ENCODE measurements around the gene TBC1D32.
"Not testable (repeated sequence)": the region's sequence is repeated elsewhere in the genome, so short reads cannot be mapped to it uniquely, and the experiment has no call there.

The TBC1D32 gene

DNA sequence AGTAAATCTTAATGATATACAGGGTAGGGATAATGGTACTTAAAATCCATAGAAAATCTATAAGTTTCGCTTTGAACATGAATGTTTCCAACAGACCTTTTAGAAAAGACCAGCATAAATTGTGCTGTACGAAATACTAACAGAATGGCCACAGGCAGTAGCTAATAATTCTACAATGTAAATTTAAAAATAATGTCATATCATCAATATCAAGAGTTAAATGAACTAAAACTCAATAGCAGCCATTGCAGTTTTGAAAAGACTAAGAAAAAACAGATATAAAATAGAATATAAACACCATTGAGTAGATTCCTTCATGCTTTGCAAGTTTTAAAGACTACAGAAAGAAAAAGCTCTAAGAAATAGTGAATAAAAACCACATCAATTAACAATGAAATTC, 14.7 kb downstream of the TBC1D32 start:
- DNase-seq (ENCODE audit: low read depth in 2 of 2), result no peak

DNA sequence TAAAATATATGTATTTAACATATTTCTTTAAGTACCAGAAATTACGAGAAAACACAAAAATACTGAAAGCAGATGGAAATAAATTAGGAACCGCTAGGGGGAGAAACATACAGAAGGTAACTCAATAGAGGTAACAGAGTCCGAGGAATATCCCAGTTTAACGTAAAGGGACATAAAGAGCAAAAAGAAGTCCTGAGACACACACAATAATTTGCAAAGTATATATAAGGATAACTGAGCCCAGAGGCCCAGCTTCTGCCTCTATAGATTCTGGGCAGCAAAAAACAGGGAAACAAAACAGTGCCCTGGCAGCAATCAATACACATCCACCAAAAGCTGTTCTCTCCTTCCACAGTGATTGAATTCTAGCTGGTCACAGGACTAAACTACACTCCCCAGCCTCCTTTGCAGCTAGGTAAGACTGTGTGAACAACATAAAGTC, 15.1 kb downstream of the TBC1D32 start:
- DNase-seq (ENCODE audit: low read depth in 2 of 2), result no peak

DNA sequence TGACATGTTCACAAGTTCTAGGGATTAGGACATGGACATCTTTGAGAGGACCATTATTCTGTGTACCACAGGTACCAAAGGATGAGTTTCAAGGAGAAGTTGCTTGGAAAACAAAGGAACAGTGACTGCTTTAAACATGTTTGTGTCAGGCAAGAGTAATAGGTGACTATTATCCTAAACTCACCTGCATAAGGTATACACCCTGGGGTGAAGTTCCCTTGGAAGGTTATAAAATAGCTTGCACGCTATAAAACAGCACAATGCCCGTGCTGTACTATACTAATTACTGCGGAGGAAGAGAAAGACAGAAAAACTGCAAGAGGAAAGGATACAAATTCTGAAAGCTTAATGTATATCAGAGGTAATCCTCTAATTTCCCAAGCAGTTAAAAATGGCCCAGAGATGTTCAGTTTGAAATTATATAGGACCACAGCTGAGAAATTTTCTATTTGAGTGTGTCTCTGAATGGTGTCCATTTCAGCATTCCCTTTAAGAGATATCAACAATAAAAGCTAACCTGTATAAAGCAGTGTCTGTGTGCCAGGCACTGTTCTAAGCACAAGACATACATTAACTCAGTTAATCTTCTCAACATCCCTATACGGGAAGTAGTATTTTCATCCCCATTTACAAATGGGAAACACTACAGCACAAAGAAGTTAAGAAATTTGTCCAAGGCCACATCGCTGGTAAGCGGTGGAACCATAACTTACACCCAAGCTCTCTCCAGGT, 19.7 kb downstream of the TBC1D32 start:
- DNase-seq (ENCODE audit: low read depth in 2 of 2), result no peak

DNA sequence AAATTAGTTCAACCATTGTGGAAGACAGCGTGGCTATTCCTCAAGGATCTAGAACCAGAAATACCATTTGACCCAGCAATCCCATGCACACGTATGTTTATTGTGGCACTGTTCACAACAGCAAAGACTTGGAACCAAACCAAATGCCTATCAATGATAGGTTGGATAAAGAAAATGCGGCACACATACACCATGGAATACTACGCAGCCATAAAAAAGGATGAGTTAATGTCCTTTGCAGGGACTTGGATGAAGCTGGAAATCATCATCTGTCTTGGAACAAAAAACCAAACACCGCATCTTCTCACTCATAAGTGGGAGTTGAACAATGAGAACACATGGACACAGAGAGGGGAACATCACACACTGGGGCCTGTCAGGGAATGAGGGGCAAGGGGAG, 22.5 kb downstream of the TBC1D32 start:
- not testable (repeated sequence) for DNase-seq (ENCODE audit: low read depth in 2 of 2)

DNA sequence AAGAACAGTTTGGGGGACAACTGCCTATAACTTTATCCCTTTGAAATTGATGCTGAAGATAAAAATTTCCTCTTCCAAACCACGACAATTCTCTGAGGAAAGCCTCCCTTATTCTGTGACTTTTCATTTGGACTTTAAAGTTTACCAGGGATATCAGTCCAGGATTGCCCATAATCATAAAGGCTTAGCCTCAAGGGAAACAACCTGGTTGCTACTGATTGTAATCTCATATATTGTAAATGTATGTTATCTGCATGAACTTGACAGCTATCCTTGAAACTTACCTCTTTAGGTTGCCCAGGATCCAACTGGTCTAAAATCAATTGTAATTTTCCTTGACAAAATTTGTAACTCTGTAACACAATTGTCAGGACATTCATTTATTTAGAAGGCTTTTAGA, 23.8 kb downstream of the TBC1D32 start:
- DNase-seq (ENCODE audit: low read depth in 2 of 2), result no peak

DNA sequence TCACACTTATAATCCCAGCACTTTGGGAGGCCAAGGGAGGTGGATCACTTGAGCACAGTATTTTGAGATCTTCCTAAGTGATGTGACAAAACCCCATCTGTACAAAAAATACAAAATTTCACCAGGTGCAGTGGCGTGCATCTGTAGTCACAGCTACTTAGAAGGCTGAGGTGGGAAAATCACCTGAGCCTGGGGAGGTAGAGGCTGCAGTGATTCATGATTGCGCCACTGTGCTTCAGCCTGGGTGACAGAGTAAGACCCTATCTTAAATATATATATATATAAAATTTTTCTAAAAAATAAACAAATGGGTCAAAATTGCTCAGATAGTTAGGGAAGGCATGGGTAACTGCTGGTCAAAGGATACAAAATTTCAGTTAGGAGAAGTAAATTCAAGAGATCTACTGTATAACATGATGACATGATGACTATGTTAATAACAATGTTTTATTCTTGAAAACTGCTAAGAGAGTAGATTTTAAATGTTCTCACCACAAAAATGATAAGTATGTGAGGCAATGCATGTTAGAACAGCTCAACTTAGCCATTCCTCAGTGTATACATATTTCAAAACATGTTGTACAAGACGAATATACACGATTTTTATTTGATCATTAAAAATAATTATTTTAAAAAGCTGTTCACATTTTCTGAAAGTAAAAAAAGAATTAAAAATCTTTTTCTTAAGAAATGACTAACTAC, 24.4 kb downstream of the TBC1D32 start:
- no peak for DNase-seq (ENCODE audit: low read depth in 2 of 2)

DNA sequence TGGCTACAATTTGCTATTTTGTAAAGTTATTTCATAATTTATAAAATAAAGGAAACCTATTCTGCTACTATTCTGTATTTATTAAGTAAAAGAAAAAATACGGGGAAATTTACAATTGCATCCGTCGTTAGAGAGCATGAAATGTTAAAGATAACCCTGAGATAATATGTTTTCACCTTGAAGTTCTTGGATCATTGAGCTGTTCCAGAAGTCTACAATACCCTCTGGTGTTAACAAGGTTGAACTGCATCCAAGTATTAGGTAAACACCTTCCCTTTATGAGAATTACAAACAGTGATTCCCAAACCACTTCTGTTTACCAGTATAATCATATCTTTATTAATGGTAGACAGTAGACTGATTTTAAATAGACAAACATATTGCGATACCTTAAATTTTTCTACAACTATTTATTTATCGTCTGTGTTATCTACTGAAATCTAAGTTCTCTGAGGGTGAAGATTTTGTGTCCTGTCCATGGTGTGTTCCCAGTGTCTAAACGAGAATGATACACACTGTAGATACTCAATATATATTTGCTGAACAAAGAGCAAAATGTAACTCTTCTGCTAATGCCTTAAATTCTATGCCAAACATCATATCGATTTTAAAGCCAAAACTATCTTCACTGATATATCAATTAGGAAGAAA, 28.2 kb downstream of the TBC1D32 start:
- no peak for DNase-seq (ENCODE audit: low read depth in 2 of 2)

DNA sequence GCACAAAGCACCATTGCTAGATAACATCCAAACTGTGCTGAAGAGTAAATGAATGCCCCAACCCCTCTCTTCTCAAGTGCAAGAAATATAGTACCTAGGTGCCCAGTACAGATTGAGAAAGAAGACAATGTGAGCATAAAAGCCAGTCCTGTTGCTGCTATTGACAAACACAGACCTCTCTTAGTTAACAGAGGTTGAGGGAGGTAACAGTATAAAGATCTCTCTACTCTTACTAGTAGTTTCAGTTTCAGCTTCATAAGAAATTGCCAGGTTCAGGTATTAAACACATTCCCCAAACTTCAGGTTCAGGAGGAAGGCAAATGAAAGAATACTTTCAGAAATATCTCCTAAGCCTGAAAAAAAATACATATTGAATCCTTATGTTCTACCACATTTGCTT, 31.4 kb downstream of the TBC1D32 start:
- no peak for DNase-seq (ENCODE audit: low read depth in 2 of 2)

DNA sequence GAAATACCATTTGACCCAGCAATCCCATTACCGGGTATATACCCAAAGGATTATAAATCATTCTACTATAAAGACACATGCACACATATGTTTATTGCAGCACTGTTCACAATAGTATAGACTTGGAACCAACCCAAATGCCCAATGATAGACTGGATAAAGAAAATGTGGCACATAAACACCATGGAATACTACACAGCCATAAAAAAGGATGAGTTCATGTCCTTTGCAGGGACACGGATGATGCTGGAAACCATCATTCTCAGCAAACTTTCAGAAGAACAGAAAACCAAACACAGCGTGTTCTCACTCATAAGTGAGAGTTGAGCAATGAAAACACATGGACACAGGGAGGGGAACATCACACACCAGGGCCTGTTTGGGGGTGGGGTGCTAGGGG, 33.1 kb downstream of the TBC1D32 start:
- not testable (repeated sequence) for DNase-seq (ENCODE audit: low read depth in 2 of 2)

DNA sequence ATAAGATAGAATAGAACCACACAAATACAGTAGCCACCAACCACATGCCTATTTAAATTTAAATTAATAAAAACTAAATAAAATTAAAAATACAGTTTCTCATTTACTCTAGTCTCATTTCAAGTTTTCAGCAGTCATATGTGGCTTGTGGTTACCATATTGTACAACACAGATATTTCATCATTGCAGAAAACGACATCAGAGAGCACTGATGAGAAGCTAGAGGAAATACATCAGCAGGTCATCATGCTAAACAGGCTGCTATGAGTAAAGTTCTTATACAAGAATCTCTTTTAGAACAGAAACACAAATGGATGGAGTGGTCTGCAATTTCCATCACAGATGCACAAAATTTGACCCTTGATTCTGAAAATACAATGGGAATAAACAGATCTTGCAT, 36.6 kb downstream of the TBC1D32 start:
- no peak for DNase-seq (ENCODE audit: low read depth in 2 of 2)

DNA sequence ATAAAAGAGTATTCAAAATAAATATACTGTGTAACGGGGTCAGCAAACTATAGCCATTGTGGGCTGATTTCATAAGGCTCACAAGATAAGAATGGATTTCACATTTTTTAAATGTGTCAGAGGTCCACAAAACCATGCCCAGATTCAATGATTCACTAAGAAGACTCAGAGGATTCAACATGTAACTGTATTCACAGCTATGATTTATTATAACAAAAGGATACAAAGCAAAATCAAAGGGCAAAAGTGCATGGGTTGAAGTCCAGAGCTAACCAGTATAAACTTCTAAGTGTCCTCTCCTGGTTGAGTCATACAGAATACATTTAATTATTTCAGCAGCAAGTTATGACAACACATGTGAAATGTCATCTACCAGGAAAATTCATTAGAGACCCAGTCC, 49.2 kb downstream of the TBC1D32 start:
- no peak for DNase-seq (ENCODE audit: low read depth in 2 of 2)

DNA sequence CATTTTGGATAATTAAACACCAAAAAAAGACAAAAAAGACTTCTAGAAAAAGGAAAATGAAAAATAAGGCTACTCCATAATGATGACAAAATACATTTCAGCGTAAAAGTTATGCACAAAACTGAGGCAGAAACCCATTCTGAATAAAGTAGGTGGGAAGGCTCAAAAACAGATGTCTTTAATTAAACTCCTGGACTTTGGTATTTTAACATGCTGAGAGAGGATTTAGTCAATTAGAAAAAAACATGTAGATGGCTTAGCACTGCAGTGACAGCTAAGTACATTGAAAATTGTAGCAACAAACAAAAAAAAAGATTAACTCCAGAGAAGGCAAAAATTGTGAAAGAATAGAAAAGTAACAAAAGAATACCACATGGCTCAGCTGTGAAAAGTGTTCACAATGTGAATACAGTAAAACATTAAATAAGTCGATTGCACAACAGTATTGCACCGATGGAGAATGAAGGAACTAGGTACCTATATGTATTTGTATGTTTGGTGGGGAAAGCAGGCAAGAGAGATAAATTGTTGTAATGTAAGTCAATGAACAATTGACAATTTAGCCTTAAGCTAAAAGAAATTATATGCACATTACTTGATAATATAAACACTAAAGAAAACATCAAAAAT, 59.5 kb downstream of the TBC1D32 start:
- no peak for DNase-seq (ENCODE audit: low read depth in 2 of 2)

DNA sequence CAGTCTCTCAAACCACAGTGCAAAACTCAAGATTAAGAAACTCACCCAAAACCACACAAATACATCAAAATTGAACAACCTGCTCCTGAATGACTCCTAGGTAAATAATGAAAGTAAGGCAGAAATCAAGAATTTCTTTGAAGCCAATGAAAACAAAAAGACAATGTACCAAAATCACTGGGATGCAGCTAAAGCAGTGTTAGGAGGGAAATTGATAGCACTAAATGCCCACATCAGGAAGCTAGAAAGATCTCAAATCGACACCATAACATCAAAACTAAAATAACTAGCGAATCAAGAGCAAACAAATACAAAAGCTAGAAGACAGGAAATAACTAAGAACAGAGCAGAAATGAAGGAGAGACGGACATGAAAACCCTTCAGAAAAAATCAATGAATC, 70.5 kb downstream of the TBC1D32 start:
- DNase-seq (ENCODE audit: low read depth in 2 of 2), result no peak

DNA sequence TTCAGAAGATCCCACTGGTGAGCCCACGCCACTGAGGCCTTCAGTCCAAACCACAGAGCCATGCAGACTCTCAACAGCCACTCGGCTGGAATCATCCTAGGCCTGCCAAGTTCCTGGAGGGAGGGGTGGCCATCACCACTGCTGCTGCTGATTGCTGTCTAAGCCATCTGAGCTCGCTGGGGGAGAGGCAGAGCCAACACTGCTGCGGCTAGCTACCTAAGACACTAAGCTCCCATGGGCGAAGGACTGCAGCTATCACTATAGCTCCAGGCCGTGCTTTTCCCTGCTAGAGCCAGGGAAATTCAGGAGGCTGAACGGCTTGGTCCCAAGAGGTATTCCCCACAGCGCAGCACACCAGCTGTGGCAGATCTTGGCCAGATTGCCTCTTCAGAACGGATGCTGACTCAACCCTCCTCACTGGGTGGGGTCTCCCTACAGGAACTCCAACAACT, 73.6 kb downstream of the TBC1D32 start:
- no peak for DNase-seq (ENCODE audit: low read depth in 2 of 2)

DNA sequence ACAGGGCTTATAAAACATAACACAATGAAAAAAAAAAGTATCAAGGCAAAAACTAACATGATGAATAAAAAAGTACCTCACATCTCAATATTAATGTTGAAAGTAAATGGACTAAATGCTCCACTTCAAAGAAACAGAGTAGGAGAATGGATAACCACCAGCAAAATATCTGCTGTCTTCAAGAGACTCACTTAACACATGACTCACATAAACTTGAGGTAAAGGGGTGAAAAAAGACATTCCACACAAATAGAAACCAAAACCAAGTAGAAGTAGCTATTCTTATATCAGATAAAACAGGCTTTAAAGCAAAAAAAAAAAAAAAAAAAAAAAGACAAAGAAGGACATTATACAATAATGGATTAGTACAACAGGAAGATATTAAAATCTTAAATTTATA, 86.9 kb downstream of the TBC1D32 start:
- DNase-seq (ENCODE audit: low read depth in 2 of 2), result no peak

DNA sequence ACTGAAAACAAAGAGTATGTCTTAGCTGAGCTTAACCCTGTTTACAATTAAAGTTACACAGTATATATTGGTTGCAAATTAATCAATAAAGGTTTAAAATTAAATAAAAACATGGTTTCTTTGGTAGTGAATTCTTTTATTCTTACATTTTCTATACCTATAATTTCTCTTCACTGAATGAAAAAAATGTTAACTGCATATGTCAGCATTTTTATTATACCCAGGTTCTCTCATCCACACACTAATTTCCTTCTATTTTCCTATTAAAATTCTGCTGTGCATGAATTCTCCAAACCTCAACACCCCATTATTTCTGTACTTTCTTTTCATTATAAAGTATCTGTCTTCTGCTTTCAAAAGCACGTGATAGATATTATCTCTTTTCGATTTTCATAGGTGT, 91.9 kb downstream of the TBC1D32 start:
- no peak for DNase-seq (ENCODE audit: low read depth in 2 of 2)

DNA sequence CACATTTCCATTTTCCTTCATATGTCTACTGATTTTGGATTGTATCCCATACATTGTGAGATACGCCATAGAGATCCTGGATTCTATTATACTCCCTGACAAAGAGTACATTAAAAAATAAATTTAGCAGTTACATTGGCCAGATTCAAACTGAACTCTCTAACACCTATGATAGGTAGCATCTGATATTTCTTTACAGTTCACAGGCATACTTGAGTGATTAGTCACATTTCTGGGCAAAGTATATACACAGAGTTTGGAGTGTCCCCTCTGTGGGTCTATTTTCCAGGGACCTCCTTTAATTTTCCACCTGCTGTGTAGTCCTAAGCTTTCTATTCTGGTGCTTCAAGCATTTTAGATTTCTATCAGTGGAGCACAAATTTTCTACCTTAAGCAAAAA, 96.4 kb downstream of the TBC1D32 start:
- DNase-seq (ENCODE audit: low read depth in 2 of 2), result no peak

DNA sequence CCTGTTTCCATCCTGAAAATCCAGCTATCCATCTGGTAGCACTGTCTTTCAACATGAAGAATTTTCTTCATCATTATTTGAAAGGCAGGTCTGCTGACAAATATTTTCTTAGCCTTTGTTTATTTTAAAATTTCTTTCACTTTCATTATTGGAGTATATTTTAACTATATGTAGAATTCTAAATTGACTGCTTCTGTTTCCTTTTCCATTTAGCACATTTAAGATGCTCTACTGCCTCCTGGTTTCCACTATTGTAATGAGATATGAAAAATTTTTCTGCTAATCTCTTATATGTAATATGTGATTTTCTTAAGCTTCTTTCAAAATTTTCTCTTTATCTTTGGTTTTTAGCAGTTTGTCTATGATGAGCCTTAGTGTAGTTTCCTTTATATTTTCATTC, 97.3 kb downstream of the TBC1D32 start:
- DNase-seq (ENCODE audit: low read depth in 2 of 2), result no peak

DNA sequence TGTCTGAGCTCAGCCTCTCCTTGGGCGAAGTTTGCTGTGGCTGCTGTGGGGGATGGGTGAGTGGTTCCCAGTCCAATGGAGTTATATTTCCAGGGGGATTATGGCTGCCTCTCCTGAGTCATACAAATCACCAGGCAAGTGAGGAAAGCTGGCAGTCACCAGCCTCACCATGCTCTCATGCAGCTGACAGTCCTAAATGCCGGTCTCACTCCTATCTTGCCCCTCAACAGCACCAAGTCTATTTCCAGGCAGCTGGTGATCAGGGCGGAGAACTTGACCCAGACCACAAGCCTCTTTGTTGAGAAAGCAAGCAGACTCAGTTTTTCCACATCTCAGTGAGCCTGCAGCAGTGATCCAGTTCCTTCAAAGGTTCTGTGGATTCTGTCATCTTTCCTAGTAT, 98.9 kb downstream of the TBC1D32 start:
- no peak for DNase-seq (ENCODE audit: low read depth in 2 of 2)

DNA sequence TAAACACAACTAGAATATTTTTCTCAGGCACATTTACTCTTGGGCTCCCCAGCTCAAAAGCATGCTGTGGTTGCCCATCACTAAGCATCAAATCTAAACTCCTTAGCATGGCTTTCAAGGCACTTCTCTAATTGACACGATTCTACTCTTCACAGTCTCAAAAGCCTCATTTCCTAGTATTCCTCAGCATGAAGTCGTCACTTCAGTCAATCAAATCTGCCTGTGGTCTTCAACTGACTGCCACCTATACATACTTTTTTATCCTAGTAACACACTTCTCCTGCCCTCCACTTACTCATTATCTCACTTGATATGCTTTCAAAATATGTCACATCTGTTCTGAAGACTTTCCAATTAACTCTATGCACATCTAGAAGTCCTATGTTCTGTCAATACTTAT, 110.3 kb downstream of the TBC1D32 start:
- no peak for DNase-seq (ENCODE audit: low read depth in 2 of 2)

DNA sequence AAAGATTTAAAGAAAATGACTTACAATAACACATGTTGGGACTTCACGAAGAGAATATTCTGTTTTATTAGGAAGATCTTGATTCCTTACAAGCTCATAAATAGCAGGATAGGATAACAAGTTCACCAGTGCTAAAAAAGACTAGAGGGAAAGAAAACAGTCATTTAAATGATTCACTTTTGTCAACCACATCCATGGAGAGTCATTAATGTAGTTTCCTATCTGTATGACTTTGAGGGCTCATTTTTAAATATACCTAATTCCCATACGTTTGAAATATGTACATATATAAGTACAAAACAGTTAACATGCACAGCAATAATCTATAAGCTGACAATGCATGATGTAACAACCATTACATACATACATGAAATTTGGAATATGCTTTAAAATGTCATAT, 111.1 kb downstream of the TBC1D32 start:
- DNase-seq (ENCODE audit: low read depth in 2 of 2), result no peak

DNA sequence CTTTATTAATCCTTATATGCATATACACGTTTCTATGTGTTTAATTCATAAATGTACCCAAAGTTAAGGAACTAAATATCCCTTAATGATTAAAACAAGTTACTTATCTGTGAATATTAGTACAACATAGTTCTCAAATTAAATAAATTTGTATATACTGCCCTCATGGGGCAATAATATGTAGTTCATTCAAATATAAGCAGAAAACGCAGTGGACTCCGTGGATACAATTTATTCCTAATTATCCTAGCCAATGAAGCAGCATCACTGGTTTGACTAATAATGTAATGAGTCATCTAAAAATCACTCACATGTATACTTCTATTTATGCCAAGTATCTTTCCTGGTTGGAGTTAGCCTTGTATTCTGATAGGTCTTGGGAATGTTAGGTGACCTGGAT, 111.6 kb downstream of the TBC1D32 start:
- DNase-seq (ENCODE audit: low read depth in 2 of 2), result no peak

DNA sequence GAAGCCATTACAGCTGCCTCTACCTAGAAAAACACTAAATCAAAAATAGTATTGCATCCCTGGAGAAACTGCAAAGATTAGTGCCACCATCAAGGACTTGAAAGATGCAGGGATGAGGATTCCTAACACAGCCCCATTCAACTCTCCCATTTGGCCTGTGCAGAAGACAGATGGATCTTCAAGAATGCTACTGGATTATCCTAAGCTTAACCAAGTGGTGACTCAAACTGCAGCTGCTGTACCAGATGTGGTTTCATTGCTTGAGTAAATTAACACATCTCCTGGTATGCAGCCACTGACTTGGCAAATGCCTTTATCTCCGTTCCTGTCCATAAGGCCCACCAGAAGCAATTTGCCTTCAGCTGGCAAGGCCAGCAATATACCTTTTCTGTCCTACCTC, 117.4 kb downstream of the TBC1D32 start:
- DNase-seq (ENCODE audit: low read depth in 2 of 2), result no peak
